HG02973 (cell line): Measurements from ENCODE around the gene HS3ST3A1.
"Not testable (repeated sequence)": the region's sequence is repeated elsewhere in the genome, so short reads cannot be mapped to it uniquely, and the experiment has no call there.

Experiments
- ATAC-seq: cut with Tn5 transposase; IDR thresholded peaks from one replicate; pipeline ENCODE4 v1.9.1; 2021; ENCODE audit warnings: moderate library complexity; ENCODE audit not compliant: unreplicated experiment

The HS3ST3A1 gene

GRCh38 chr17:13575922-13576419 is 25.8 kb downstream of the HS3ST3A1 start:
- no peak for ATAC-seq

GRCh38 chr17:13575466-13575865 is 26.3 kb downstream of the HS3ST3A1 start:
- ATAC-seq: no peak

- no peak for ATAC-seq
Measured at GRCh38 chr17:13572581-13572980, 29.1 kb downstream of the HS3ST3A1 start.

GRCh38 chr17:13569398-13570123 is 32.2 kb downstream of the HS3ST3A1 start:
- ATAC-seq: no peak

GRCh38 chr17:13568582-13569397 is 32.9 kb downstream of the HS3ST3A1 start:
- no peak for ATAC-seq

- ATAC-seq: no peak
Measured at GRCh38 chr17:13563866-13564265, 37.9 kb downstream of the HS3ST3A1 start.

- ATAC-seq: no peak
Measured at GRCh38 chr17:13562271-13562800, 39.4 kb downstream of the HS3ST3A1 start.

GRCh38 chr17:13561606-13562270 is 40.0 kb downstream of the HS3ST3A1 start:
- no peak for ATAC-seq

- no peak for ATAC-seq
Measured at GRCh38 chr17:13560935-13561334, 40.8 kb downstream of the HS3ST3A1 start.

- ATAC-seq: no peak
Measured at GRCh38 chr17:13558588-13558987, 43.1 kb downstream of the HS3ST3A1 start.

GRCh38 chr17:13557077-13557476 is 44.7 kb downstream of the HS3ST3A1 start:
- no peak for ATAC-seq

GRCh38 chr17:13554231-13554630 is 47.5 kb downstream of the HS3ST3A1 start:
- ATAC-seq: no peak

- no peak for ATAC-seq
Measured at GRCh38 chr17:13550291-13550690, 51.4 kb downstream of the HS3ST3A1 start.

- ATAC-seq: not testable (repeated sequence)
Measured at GRCh38 chr17:13548576-13548975, 53.2 kb downstream of the HS3ST3A1 start.

- ATAC-seq: no peak
Measured at GRCh38 chr17:13546851-13547250, 54.9 kb downstream of the HS3ST3A1 start.

- ATAC-seq: no peak
Measured at GRCh38 chr17:13545941-13546340, 55.8 kb downstream of the HS3ST3A1 start.

GRCh38 chr17:13544765-13545164 is 57.0 kb downstream of the HS3ST3A1 start:
- ATAC-seq: no peak

GRCh38 chr17:13544292-13544691 is 57.4 kb downstream of the HS3ST3A1 start:
- ATAC-seq: no peak

GRCh38 chr17:13542636-13543035 is 59.1 kb downstream of the HS3ST3A1 start:
- no peak for ATAC-seq

- ATAC-seq: no peak
Measured at GRCh38 chr17:13541032-13541480, 60.7 kb downstream of the HS3ST3A1 start.

- ATAC-seq: no peak
Measured at GRCh38 chr17:13540546-13540945, 61.2 kb downstream of the HS3ST3A1 start.
